Measurements from ENCODE around the gene VDAC1. TPM values are rescaled to one million over a fixed set of nuclear protein-coding genes. Genes with fewer than 3 reads are reported as not detected.
"Not testable (repeated sequence)": the region's sequence is repeated elsewhere in the genome, so short reads cannot be mapped to it uniquely, and the experiment has no call there.

Gene VDAC1
- total RNA-seq, 1 donor from 2014 or later, result 189 TPM

- DNase-seq (ENCODE audit: low read depth in 2 of 2), result no peak
Measured at GRCh38 chr5:133995883-133996563, 8.8 kb downstream of the VDAC1 start.

DNA sequence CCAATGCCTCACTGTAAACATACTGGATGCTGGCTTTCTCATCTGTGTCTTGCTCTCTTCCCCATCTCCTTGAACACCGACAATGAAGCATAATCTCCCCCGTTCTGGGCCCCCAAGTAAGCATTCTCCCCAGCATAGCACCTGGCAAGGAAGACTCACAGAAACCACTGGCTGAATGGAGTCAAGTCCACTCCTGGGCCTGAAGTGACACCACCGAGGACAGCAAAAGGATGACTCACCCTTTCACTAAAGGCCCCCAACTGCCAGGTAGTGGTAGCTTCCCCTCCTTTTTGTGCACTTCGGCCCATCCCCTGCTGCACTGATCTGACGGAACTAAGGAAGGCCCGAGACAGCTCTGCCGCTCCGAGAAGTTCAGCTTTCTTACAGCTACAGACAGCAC is 9.4 kb downstream of the VDAC1 start:
- no peak for DNase-seq (ENCODE audit: low read depth in 2 of 2)

DNA sequence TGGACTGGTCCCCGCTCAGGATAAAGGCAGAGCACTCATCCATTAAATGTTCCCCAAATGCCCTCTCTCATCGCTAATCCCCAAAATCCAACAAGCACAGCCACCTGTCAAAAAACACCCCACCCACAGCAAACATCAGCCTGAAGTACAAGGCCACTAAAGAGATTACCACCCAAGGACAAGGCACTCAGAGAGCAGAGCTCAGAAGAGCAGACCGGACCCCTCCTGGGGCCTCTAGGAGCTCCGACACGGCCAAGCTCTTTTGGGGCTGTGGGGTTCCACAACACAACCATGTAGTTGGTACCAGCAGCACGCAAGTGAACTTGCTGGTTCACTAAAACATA is 9.8 kb downstream of the VDAC1 start:
- DNase-seq (ENCODE audit: low read depth in 2 of 2), result no peak

DNA sequence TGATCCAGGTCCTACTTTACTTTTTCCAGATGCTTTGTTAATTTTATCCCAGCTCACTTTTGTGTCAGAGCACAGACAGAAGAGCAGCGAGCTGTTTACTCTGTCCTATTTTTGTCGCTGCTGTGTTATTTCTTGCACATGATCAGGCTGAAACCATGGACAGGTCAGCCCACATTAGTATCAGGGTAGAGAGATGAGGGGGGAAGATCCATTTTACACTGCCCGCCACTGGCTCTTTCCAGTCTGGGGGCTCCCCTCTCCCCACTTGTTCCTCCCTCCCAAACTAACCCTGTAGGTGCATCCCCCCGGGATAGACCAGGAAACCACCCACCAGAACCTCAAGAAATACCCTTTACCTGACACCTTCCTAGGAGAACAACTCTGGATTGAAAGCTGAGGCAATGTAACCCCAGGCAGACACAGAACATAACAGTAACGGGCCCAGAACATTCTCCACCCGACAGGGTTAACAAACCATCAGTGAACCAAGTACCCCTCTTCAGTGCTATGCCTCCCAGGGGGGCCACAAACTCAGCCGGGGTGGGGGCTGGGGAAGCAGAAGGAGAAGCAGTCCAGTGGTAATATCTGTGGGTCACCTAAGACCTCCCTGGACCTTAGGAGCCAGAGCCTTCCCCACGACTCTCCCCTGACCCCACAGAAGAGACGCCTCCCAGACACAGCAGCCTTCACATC is 10.3 kb downstream of the VDAC1 start:
- DNase-seq (ENCODE audit: low read depth in 2 of 2), result no peak

- peak; percentile 45 to 66 for DNase-seq (ENCODE audit: low read depth in 2 of 2)
Measured at GRCh38 chr5:133993185-133993936, 11.4 kb downstream of the VDAC1 start.

GRCh38 chr5:133992429-133993155 is 12.2 kb downstream of the VDAC1 start:
- no peak for DNase-seq (ENCODE audit: low read depth in 2 of 2)

DNA sequence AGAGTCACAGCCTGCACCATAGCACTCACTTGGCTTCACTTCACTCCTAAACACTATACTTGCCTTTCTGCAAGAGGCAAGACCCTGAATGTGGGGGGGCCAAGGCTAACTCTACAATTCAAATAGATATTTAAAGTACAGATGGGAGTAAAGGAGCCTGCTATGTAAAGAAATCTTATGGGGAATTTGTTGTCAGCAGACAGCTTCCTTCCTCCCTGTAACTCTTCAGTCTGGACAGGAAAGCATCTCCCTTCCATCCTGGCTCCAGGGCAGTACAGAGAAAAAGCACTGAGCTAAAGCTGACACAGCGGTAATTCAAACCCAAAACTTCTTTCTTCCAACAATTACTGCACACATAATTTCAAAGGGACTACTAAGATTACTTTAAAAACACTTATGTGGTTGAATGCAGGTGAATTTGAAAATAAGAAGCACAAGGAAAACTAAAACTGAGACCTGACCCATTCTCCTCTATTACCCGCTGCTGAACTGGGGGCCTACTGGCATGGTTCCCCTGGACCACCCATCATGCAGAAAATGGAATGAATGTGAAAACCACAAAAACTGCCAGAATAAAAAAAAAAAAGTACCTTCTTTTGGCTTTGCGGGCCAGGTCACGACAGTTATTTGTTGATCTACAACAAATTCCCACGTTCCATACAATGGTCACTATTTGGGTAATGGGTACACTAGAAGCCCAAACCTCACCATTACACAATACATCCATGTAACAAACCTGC is 13.4 kb downstream of the VDAC1 start:
- DNase-seq (ENCODE audit: low read depth in 2 of 2), result peak; percentile 27 to 59

DNA sequence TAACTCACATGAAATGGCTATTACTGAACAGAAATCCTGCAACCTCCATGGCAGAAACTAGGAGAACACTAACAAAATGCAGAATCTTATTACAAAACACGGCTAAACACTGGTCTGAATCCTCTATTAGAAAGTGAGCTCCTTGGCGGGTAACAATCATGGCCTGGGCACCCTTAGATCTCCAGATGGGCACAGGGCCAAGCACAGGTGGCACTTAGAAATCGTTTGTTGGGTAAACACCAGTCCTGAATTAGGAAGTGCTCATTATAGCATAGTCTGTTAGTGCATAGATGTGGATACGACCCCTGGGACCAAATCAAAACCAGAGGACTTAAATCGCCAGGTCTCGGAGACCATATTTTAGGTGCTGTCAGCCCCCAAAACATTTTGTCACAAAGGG is 14.4 kb downstream of the VDAC1 start:
- no peak for DNase-seq (ENCODE audit: low read depth in 2 of 2)

- DNase-seq (ENCODE audit: low read depth in 2 of 2), result no peak
Measured at GRCh38 chr5:133985540-133986180, 19.1 kb downstream of the VDAC1 start.

DNA sequence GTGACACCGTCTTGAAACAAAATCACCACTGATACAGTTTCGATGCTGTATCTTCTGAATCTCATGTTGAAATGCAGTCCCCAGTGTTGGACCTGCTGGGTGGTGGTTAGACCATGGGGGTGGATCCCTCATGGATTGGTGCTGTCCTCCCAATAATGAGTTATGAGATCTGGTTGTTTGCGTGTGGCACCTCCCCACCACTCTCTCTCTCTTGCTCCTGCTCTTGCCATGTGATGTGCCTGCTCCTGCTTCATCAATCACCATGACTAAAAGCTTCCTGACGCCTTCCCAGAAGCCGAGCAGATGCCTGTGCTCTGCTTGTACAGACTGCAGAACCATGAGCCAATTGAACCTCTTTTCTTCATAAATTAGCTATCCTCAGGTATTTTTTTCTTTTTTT is 21.1 kb downstream of the VDAC1 start:
- peak in 1 of 2 donors; percentile 29 for DNase-seq (ENCODE audit: low read depth in 2 of 2)

DNA sequence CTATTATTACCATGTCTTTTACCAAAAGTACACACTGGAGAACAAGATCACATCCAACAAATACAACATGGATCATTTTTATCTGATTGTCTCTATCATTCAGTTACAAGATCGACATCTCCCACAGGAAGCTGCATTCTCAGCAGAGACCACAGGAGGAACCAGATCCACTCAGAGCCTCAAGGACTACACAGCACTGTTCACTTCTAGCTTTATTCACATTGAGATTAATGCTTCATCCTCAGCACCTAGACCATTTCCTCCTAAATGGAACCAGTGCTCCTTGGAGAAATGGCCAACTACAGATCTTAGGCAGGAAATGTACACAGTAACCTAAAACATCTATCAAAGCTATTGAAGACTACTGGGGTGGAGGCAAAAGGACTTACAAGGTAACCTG is 23.1 kb downstream of the VDAC1 start:
- no peak for DNase-seq (ENCODE audit: low read depth in 2 of 2)

DNA sequence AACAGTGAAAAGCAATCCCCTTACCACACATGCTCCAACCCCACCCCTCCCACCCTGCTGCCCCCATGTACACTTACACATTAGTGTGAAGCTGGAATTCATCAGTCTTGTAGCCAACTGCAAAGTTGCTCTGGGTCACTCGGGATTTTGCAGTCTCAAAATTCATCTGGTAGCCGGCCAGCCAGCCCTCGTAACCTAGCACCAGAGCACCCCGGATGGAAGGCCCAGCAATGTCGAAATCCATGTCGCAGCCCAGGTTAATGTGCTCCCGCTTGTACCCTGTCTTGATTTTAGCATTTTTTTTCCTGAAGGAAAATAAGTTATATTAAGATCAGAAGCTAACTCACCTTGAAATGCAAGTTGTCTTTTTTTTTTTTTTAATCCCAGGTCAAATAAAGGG is 24.1 kb downstream of the VDAC1 start:
- DNase-seq (ENCODE audit: low read depth in 2 of 2), result no peak

- no peak for DNase-seq (ENCODE audit: low read depth in 2 of 2)
Measured at GRCh38 chr5:133978943-133979342, 25.8 kb downstream of the VDAC1 start.

- DNase-seq (ENCODE audit: low read depth in 2 of 2), result peak in 1 of 2 donors; percentile 63
Measured at GRCh38 chr5:133977858-133978257, 26.9 kb downstream of the VDAC1 start.

GRCh38 chr5:133977161-133977787 is 27.5 kb downstream of the VDAC1 start:
- DNase-seq (ENCODE audit: low read depth in 2 of 2), result no peak

GRCh38 chr5:133975546-133975945 is 29.2 kb downstream of the VDAC1 start:
- not testable (repeated sequence) for DNase-seq (ENCODE audit: low read depth in 2 of 2)

DNA sequence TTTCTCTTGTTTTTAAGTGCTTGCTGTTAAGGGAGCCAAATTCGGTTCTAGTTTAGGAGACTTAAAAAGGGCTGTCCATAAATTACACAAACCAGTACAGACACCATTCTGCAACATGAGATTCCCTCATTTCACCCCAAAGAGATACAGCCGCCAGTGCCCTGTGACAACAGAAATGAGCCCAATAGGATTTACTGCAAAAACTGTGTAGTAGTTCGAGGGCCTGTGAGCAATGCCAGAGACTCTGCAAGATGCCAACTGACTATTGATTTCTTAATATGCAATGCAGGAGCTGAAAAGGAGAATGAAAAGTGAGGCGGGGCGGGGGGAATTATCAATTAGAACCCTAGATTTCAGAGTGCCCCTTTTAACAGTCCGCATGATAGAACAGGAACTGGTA is 30.6 kb downstream of the VDAC1 start:
- no peak for DNase-seq (ENCODE audit: low read depth in 2 of 2)

DNA sequence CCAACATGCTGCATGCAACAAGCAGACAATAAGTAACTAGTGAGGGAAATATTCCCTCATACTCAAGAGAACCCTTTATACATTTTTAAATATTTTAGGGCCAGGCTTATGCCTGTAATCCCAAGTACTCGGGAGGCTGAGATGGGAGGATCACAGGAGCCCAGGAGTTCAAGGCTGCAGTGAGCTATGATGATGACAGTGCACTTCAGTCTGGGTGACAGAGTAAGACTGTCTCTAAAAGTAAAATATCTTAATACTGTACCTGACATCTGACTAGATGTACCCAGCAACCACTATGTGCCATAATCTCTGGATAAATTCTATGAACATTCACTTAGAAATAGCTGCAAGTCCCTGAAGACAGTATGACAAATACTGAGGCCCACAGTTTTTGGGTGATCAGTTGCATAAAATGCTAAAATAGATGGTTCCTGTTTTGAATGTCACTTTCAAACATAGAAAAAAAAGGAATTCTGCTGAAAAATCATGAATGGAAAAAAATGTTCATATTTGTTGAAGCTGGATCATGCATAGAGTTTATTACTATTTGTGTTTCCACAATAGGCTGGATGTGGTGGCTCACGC is 34.4 kb downstream of the VDAC1 start:
- no peak for DNase-seq (ENCODE audit: low read depth in 2 of 2)

DNA sequence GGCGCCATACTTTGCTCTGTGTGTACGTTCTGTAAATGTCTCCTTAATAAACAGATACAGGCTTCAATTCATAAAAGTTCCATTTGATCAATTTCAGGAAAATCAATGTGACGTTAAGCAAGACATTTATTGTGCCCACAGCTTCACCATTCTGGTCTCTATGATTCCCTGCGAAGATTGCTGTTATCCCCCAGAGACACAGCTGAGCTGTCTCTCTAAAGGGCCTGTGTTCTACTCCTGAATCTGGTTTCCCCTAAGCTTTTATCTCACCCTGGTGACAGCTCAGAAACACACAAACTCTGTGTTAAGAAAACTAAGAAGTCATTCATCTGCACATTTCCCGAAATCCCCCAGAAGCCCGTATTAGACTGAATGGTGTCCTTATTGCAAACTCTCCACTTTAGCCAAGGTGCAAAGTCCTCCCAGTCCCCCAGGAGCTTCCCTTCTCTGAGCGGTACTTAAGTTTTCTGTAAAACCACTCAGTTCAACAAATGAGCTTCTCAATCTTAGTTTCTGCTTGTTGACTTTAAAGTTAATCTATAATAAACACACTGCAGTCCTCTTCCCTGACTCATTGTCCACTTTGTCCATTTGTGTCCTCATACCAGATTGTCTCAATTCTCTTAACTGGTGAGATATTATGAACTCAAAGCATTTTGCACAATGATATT is 35.0 kb downstream of the VDAC1 start:
- DNase-seq (ENCODE audit: low read depth in 2 of 2), result no peak
